ENCODE measurements around the gene TMEM242.

- no peak for TF ChIP-seq CTCF (IDR thresholded peaks at IDR 0.05)
- no peak for TF ChIP-seq POLR2A (IDR thresholded peaks at IDR 0.05)
Measured at GRCh38 chr6:157312757-157313156, 10.6 kb downstream of the TMEM242 start.

Measured in esophagus squamous epithelium (tissue), 4 donors.